PC-9 (cell line): ENCODE results near the gene TXNDC5.

Source experiments
- EZH2 ChIP-seq: fragments of 200-600 bp; sonication (generic); IDR thresholded peaks from 2 replicates; pipeline ENCODE4 v1.8.0; 2017; ENCODE audit warnings: antibody characterized with exemption, low read depth
- TF ChIP-seq, protein P1 (sequence below): fragments of 200-600 bp; sonication (generic); conservative IDR thresholded peaks from 2 replicates; pipeline ENCODE4 v1.6.1; 2017; ENCODE audit warnings: mixed run types, antibody characterized with exemption, mild to moderate bottlenecking, moderate library complexity

DNA sequence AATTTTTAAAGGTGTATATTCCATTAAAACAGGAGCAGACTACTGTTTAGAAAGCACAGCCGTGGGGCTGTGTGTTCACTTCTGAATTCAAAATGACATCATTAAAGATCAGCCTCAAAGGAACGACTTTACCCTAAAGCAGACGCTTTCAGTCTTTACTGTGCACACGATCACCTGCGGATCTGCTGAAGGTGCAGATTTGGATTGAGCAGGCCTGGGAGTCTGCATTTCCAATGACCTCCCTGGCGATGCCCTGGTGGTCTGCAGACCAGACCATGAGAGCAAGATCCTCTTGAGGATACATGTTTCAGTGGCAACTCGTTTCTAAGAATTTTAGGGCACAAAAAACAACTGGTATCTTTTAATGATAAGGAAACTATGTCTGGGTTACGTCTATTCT lies 27.2 kb downstream of the TXNDC5 start:
- TF ChIP-seq, protein P1, sequence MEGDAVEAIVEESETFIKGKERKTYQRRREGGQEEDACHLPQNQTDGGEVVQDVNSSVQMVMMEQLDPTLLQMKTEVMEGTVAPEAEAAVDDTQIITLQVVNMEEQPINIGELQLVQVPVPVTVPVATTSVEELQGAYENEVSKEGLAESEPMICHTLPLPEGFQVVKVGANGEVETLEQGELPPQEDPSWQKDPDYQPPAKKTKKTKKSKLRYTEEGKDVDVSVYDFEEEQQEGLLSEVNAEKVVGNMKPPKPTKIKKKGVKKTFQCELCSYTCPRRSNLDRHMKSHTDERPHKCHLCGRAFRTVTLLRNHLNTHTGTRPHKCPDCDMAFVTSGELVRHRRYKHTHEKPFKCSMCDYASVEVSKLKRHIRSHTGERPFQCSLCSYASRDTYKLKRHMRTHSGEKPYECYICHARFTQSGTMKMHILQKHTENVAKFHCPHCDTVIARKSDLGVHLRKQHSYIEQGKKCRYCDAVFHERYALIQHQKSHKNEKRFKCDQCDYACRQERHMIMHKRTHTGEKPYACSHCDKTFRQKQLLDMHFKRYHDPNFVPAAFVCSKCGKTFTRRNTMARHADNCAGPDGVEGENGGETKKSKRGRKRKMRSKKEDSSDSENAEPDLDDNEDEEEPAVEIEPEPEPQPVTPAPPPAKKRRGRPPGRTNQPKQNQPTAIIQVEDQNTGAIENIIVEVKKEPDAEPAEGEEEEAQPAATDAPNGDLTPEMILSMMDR, result no peak
- TF ChIP-seq EZH2, result no peak
